ENCODE measurements around the gene PCDHGA2.
"Not testable (repeated sequence)": the region's sequence is repeated elsewhere in the genome, so short reads cannot be mapped to it uniquely, and the experiment has no call there.

The PCDHGA2 gene

GRCh38 chr5:141338538-141339306 is at the start of gene PCDHGA2:
TSS of gene PCDHGA2 (plus strand) at chr5:141338760.
- DNase-seq, result peak in 1 of 3 experiments; percentile 15

DNA sequence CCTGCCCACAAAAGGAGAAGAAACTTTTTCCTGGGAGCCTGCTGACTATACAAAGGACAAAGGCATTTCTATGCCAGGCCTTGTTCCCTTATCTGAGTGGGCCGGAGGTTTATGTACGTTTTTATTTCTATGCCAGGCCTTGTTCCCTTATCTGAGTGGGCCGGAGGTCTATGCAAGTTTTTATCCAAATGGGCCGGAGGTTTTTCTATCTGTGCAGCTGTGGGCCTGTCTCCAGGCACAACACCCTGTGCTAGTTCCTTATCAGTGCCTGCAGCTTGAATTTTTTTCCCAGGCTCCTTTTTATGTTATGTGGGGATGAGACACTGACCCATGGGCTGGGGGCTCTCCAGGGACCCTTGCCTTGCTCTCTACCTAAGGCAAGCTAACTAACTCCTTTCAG is 40.2 kb upstream of the PCDHGA2 start:
- no peak for DNase-seq

DNA sequence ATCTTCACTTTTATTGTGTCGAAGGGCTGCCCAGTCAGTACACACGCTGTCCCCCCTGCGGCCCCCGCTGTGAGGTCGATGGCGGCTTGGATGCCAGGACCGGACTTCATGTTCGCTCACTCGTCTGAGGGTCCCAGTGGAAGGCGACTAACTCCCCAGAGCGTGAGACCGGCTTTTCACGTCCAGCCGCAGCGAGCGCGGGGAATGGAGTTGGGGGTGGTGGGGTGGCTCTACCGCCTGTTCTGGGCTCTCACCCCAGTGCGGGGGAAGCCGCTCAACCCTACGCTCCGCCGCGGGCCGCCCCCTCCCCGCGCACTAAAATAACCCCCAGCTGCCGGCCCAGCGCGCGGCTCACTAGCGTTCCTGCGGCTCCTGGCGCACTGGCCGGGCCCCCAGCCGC is 34.8 kb upstream of the PCDHGA2 start, which contains the start of gene SLC25A2:
Gene SLC25A2, minus strand, starts transcription at position 294 of the 400 bp plus-strand sequence. Its CDS starts 184 bp downstream, at position 110.
- DNase-seq, result no peak

DNA sequence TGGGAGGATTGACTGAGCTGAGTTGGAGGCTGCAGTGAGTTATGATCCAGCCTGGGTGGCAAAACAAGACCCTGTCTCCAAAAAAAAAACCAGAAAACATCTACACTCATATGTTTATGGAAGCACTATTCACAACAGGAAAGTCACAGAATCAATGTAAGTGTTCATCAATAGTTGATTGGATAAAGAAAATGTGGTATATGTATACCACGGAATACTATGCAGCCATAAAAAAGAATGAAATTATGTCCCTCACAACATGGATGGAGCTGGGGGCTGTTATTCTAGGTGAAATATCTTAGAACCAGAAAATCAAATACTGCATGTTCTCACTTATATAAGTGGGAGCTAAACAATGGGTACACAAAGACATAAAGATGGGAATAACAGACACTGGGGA is 31.9 kb upstream of the PCDHGA2 start:
- no peak for DNase-seq

DNA sequence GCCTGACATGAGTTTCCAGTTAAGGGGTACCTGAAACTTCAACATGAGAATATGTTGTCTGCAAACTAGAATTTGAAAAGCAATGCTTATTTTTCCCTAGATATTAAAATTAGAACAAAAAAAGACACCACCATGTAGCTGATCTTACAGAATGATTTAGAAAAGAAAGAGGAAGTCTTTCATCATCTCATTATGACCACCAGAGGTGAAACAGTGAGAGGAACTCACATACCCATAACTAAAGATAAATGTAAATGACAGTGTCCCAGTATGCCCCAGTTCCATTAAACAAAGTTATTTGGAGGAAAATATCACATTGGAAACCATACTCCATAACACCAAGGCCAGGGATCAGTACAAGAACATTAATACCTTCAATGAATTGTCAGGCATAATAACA is 24.8 kb upstream of the PCDHGA2 start:
- DNase-seq, result no peak

DNA sequence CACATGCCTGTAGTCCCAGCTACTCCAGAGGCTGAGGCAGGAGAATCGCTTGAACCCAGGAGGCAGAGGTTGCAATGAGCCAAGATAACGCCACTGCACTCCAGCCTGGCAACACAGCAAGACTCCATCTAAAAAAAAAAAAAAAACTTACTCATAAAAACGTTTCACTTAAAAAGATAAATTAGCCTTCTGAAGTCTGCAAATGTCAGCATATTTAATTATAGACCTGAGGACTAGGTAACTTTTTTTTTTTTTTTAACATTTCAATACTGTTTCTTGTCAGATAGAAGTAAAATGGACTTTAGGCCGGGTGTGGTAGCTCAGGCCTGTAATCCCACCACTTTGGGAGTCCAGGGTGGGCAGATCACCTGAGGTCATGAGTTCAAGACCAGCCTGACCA is 21.6 kb upstream of the PCDHGA2 start:
- not testable (repeated sequence) for DNase-seq

DNA sequence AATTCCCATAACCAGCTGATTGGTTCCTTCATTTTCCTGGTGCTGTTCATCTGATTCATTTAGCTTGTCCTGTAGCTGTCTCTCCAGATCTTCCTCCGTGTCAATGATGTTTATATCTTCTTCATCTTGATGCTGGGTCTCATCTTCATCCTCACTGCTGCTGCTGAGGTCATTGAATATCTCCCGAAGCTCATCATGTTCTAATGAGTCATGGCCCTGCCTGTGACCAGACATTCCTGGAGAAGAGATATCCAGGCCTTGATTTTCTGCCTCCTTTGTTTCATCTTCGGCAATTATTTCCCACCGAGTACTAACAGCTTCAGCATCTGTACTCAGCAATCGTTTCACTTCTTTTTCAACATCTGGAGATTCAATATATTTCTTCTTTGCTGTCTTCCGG is 19.4 kb upstream of the PCDHGA2 start:
- DNase-seq, result no peak

- DNase-seq, result no peak
Measured at GRCh38 chr5:141319699-141320098, 18.9 kb upstream of the PCDHGA2 start.

DNA sequence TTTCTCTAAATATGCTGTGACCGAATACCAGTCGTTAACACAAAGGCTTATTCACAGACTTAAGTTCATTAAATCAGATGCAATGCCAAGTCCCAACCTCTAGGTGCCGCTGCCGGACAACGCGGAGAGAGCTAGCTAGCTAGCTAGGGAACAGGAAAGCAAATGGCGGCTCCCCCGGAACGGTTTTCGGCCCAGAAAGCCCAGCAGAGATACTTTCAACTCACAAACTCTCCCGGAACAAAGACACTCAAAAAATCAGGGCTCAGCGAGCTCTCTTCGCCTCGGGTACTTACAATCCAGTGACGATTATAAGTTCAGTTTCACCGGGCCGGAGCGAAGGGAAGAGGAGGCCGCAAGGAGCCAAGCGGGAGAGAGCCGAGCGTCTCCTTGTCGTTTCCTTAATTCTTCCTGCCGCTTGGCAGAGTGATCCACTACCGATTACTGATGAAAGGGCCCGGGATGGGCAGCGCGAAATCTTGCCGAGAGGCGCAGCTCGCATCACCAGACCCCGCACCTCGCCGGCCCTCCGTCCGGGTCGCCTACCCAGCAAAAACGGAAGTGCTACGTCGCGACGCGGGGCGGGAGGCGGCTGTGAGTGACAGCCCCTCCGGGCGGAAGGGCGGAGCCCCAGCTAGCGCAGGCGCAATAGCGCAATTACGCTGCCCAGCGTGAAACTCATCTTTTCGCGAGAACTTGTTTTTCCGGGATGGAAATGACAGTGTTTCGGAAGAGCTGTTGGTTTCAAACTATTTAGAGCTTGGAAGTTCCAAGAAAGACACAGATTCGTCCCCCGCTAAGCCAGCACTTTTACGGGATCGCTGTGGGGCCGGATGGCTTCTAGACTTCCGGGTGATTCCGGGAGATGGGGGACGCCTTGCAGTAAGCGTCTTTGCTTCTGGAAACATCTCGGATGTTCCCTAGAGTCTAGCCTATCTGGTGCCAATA is 18.1 kb upstream of the PCDHGA2 start, which contains the start of gene TAF7:
Gene TAF7, minus strand, starts transcription at position 560 of the 945 bp plus-strand sequence. CDS start 740 bp downstream, outside the sequence.
- DNase-seq, result peak; percentile 81 to 94 (median 93)

- no peak for DNase-seq
Measured at GRCh38 chr5:141322261-141322660, 16.3 kb upstream of the PCDHGA2 start.

DNA sequence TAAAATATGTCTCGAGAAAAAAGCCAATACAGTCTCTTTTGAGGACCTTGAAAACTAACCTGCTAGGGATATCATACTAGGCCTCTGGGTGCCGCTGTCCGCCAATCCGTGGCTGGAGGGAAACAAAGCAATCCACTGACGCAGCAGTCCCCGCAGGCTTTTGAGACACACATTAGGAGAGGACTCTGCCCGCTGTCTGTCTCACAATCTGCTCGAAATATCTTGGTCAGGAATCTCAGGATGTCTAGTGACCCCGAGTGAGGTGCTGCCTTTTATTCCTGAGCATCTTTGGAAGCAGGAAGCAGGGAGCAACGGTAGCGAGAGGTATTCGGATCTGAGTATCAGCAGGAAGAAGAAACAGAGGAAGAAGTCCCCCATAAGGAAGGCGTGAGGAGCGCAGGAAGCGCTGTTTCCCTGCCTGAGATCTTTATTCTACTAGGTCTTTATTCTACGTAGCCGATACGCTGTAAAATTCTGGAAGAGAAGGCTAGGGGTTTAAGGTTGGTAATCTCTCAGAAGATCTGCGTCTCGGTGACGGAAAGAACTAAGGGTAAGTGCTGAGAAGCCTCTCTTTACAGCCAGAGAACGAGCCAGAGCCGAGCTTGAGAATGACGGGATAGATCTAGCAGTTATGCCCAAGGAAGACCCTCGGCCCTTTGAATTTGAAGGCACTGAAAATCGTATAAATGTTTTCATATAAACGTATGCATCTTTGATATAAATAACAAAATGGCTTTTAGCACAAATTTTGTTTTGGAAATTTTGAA is 12.3 kb upstream of the PCDHGA2 start:
- DNase-seq, result peak in 1 of 3 experiments; percentile 78

- no peak for DNase-seq
Measured at GRCh38 chr5:141328231-141328630, 10.3 kb upstream of the PCDHGA2 start.

DNA sequence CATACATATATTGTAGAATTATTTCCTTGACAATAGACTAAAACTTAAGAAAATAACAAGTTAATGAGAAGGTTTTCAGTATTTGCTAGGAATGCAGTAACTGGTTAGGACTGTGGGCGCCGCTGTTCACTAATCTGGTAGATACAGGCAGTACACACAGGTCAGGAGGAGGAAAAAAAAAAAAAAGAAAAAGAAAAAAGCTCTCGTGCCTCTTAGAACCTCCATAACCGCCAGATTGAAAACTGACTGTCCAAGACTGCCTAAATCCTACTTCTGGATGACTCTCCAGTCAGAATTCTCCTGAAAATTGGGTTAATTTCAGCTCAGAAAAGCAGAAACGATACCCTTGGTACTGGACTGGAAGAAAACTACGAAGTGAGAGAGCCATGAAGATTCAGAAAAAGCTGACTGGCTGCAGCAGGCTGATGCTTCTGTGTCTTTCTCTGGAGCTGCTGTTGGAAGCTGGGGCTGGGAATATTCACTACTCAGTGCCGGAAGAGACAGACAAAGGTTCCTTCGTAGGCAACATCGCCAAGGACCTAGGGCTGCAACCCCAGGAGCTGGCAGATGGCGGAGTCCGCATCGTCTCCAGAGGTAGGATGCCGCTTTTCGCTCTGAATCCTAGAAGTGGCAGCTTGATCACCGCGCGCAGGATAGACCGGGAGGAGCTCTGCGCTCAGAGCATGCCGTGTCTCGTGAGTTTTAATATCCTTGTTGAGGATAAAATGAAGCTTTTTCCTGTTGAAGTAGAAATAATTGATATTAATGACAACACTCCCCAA is 8.1 kb upstream of the PCDHGA2 start, which contains the start of gene PCDHGA1:
Gene PCDHGA1, plus strand, starts transcription at position 216 of the 782 bp plus-strand sequence.
- no peak for DNase-seq

- DNase-seq, result not testable (repeated sequence)
Measured at GRCh38 chr5:141332571-141332970, 6.0 kb upstream of the PCDHGA2 start.

- DNase-seq, result not testable (repeated sequence)
Measured at GRCh38 chr5:141340781-141341354, 2.3 kb downstream of the PCDHGA2 start.

DNA sequence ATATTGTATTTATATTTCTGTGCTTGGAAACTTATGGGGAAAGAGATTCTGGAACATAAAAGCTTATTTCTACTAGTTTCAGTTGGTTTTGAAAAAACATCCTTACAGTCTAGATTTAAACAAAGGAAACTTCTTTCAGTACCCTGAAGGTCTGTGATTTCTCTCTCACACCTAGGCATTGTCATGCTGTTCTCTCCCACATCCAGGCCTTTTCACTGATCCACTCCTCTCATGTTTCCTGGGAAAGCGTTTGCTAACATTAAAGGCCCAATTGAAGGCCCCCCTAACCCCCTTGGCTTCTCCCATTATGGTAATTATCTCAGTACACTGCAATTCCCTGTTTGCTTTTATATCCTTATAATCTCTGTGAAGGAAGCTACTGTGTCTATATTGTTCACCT is 4.2 kb downstream of the PCDHGA2 start:
- DNase-seq, result peak in 1 of 3 experiments; percentile 2

DNA sequence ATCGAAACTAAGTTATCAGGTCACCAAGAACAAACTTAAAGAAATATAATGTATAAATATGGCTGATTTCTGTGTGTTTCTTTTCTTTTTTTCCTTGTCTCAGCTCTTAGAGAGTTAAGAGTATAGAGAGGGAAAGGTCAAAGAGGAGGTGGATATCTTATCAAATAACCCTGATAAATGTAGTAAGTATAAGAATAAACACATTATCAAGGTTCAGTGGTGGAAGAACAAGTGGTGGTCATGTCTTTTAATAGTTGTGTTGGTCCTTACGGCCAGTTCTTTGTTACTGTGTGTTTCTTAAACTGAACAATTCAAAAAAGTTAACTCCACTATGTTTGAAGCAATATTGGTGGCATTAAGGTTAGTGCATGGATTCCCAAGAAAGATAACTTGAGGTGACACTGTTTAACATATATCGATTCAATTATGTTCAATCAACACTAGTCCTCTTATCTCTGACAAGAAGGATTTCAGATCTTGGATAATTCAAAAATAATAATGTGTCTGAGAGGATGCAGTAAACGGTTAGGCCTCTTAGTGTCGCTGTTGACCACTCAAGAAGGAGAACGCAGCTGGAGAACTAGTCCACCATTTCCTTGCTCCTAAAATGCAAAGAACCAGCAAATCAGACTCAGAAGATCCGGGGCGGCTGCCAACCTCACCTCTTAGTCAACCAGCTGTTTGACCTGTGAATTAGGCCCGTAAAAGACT is 4.8 kb downstream of the PCDHGA2 start, which contains the start of gene PCDHGA3:
Gene PCDHGA3, plus strand, starts transcription at position 588 of the 711 bp plus-strand sequence. CDS start 205 bp downstream, outside the sequence.
- DNase-seq, result no peak

DNA sequence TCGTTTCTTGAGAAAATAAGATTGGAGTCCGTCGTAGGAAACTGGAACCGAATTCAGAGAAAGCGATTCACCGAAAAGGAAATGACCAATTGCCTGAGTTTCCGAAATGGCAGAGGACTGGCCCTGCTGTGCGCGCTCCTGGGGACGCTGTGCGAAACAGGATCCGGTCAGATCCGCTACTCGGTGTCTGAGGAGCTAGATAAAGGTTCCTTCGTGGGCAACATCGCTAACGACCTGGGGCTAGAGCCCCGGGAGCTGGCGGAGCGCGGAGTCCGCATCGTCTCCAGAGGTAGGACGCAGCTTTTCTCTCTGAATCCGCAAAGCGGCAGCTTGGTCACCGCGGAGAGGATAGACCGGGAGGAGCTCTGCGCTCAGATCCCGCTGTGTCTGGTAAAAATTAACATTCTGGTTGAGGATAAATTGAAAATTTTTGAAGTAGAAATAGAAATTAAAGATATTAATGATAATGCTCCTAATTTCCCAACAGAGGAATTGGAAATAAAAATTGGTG is 5.4 kb downstream of the PCDHGA2 start:
- no peak for DNase-seq

DNA sequence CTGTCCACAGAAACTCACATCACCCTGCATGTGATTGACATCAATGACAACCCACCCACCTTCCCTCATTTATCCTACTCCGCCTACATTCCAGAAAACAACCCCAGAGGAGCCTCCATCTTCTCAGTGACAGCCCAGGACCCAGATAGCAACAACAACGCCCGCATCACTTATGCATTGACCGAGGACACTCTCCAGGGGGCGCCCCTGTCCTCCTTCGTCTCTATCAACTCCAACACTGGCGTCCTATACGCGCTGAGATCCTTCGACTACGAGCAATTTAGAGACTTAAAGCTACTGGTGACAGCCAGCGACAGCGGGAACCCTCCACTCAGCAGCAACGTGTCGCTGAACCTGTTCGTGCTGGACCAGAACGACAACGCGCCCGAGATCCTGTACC is 6.8 kb downstream of the PCDHGA2 start:
- DNase-seq, result no peak

- not testable (repeated sequence) for DNase-seq
Measured at GRCh38 chr5:141346017-141346416, 7.5 kb downstream of the PCDHGA2 start.
